WTC11 (cell line): ENCODE data around the gene ICA1. TPM values are rescaled to one million over a fixed set of nuclear protein-coding genes. Genes with fewer than 3 reads are reported as not detected.

Experiments
- ATAC-seq: fragments of 200-7000 bp; cut with Tn5 transposase; 2 replicates; pipeline ENCODE4 v1.10.0; 2021; ENCODE audit warnings: mild to moderate bottlenecking, moderate library complexity
- CTCF ChIA-PET: fragments of 300-600 bp; sonication (Branson Sonifier 250); formaldehyde crosslinking; loops from one replicate; lab custom pipeline; 2021; ENCODE audit warnings: antibody characterized with exemption; lab: Charles Lee
- POLR2A ChIA-PET: fragments of 350-600 bp; sonication (Branson Sonifier 250); formaldehyde crosslinking; loops from one replicate; lab custom pipeline; 2021; ENCODE audit warnings: antibody characterized with exemption; lab: Charles Lee
- DNase-seq: peaks from one replicate; pipeline ENCODE4 v3.0.0; 2021; ENCODE audit warnings: low spot score
- H3K27ac Mint-ChIP-seq: 2 replicates; pipeline ENCODE4 v1.8.0; 2021; ENCODE audit warnings: mixed read lengths
- H3K27me3 Mint-ChIP-seq: 2 replicates; pipeline ENCODE4 v1.8.0; 2021; ENCODE audit warnings: low read depth, mild to moderate bottlenecking, moderate library complexity, mixed read lengths
- H3K36me3 Mint-ChIP-seq: 2 replicates; pipeline ENCODE4 v1.8.0; 2021; ENCODE audit warnings: mixed read lengths
- H3K4me1 Mint-ChIP-seq: 2 replicates; pipeline ENCODE4 v1.8.0; 2022; ENCODE audit warnings: mixed read lengths
- H3K4me3 Mint-ChIP-seq: 2 replicates; pipeline ENCODE4 v1.8.0; 2021; ENCODE audit warnings: mild to moderate bottlenecking, moderate library complexity, mixed read lengths
- H3K9me3 Mint-ChIP-seq: 2 replicates; pipeline ENCODE4 v1.8.0; 2021; ENCODE audit warnings: mixed read lengths
- ATF3 ChIP-seq: sonication (generic); formaldehyde crosslinking; conservative IDR thresholded peaks from 2 replicates; pipeline ENCODE4 v1.8.1; 2022; ENCODE audit warnings: mild to moderate bottlenecking, missing genetic modification reagents
- CBFB ChIP-seq: sonication (generic); formaldehyde crosslinking; IDR thresholded peaks from 2 replicates; pipeline ENCODE4 v1.8.1; 2022; ENCODE audit warnings: mild to moderate bottlenecking, low read depth, missing genetic modification reagents
- E2F1 ChIP-seq: sonication (generic); formaldehyde crosslinking; IDR thresholded peaks from 2 replicates; pipeline ENCODE4 v1.8.0; 2022; ENCODE audit warnings: mild to moderate bottlenecking, missing genetic modification reagents
- ETV6 ChIP-seq: sonication (generic); formaldehyde crosslinking; IDR thresholded peaks from 2 replicates; pipeline ENCODE4 v1.8.1; 2022; ENCODE audit warnings: mild to moderate bottlenecking, missing genetic modification reagents
- GABPB1 ChIP-seq: sonication (generic); formaldehyde crosslinking; IDR thresholded peaks from 2 replicates; pipeline ENCODE4 v1.8.1; 2023; ENCODE audit warnings: mild to moderate bottlenecking, missing genetic modification reagents
- GTF2I ChIP-seq: fragments of 250-450 bp; sonication (Bioruptor Pico); conservative IDR thresholded peaks from 2 replicates; pipeline ENCODE4 v1.4.0; 2021; ENCODE audit warnings: mild to moderate bottlenecking
- HMGXB4 ChIP-seq: sonication (generic); formaldehyde crosslinking; IDR thresholded peaks from 2 replicates; pipeline ENCODE4 v1.8.1; 2023; ENCODE audit warnings: mild to moderate bottlenecking, moderate library complexity, missing genetic modification reagents
- IRF1 ChIP-seq: sonication (generic); formaldehyde crosslinking; IDR thresholded peaks from 2 replicates; pipeline ENCODE4 v1.8.0; 2023; ENCODE audit warnings: missing genetic modification reagents
- JUN ChIP-seq: sonication (generic); formaldehyde crosslinking; IDR thresholded peaks from 2 replicates; pipeline ENCODE4 v1.8.0; 2023; ENCODE audit warnings: mild to moderate bottlenecking, missing genetic modification reagents
- MXD4 ChIP-seq: fragments of 250-450 bp; sonication (Bioruptor Pico); IDR thresholded peaks from 2 replicates; pipeline ENCODE4 v1.8.0; 2021; ENCODE audit warnings: mild to moderate bottlenecking, moderate library complexity, borderline replicate concordance
- SMAD3 ChIP-seq: sonication (generic); formaldehyde crosslinking; IDR thresholded peaks from 2 replicates; pipeline ENCODE4 v1.8.0; 2022; ENCODE audit warnings: missing genetic modification reagents, mild to moderate bottlenecking, borderline replicate concordance
- SP1 ChIP-seq: sonication (generic); formaldehyde crosslinking; conservative IDR thresholded peaks from 2 replicates; pipeline ENCODE4 v1.8.1; 2022; ENCODE audit warnings: missing genetic modification reagents
- TCF7 ChIP-seq: sonication (generic); formaldehyde crosslinking; IDR thresholded peaks from 2 replicates; pipeline ENCODE4 v1.8.0; 2022; ENCODE audit warnings: mild to moderate bottlenecking, low read depth, missing genetic modification reagents, moderate library complexity
- ZBTB43 ChIP-seq: sonication (generic); formaldehyde crosslinking; IDR thresholded peaks from 2 replicates; pipeline ENCODE4 v1.8.1; 2023; ENCODE audit warnings: mild to moderate bottlenecking, missing genetic modification reagents
- ZNF121 ChIP-seq: sonication (generic); formaldehyde crosslinking; IDR thresholded peaks from 2 replicates; pipeline ENCODE4 v1.8.0; 2023; ENCODE audit warnings: missing genetic modification reagents
- ZNF219 ChIP-seq: sonication (generic); formaldehyde crosslinking; IDR thresholded peaks from 2 replicates; pipeline ENCODE4 v1.8.0; 2023; ENCODE audit warnings: missing genetic modification reagents, mild to moderate bottlenecking, borderline replicate concordance
- ZNF396 ChIP-seq: fragments of 250-450 bp; sonication (Bioruptor Pico); IDR thresholded peaks from 2 replicates; pipeline ENCODE4 v1.8.0; 2021; ENCODE audit warnings: mild to moderate bottlenecking, moderate library complexity, borderline replicate concordance
- ZNF416 ChIP-seq: fragments of 250-450 bp; sonication (Bioruptor Pico); IDR thresholded peaks from 2 replicates; pipeline ENCODE4 v1.9.0; 2021; ENCODE audit warnings: mild to moderate bottlenecking, inconsistent platforms
- total RNA-seq: library from RNA; stranded (reverse); gene quantifications from 3 replicates; pipeline ENCODE4 v1.2.3, GENCODE V29; 2021

The ICA1 gene
- total RNA-seq, 1 experiment from 2014 or later, result 31.2 TPM

- POLR2A ChIA-PET, result no interaction called here
- Mint-ChIP-seq H3K27me3 (no peaks in the 10 kb centered on the region), H3K4me3 (no peak overlapping the region), H3K27ac (no peak overlapping the region), H3K9me3 (no peaks in the 10 kb centered on the region), H3K4me1 (peaks cover 18% of the 10 kb centered on the region), H3K36me3 (peaks cover 5% of the 10 kb centered on the region)
- CTCF ChIA-PET, result no interaction called here
- DNase-seq, result no peak
- TF ChIP-seq ETV6 (CRISPR knock-in tag) (no peak), ZNF121 (CRISPR knock-in tag) (no peak), SP1 (CRISPR knock-in tag) (no peak), ZNF396 (CRISPR knock-in tag) (no peak), JUN (CRISPR knock-in tag) (no peak), IRF1 (CRISPR knock-in tag) (no peak), SMAD3 (CRISPR knock-in tag) (no peak), CBFB (no peak), ATF3 (CRISPR knock-in tag) (no peak)
- ATAC-seq, result no peak
Measured at GRCh38 chr7:8226501-8226900, 35.5 kb downstream of the ICA1 start.

- Mint-ChIP-seq H3K9me3 (no peaks in the 10 kb centered on the region), H3K4me3 (no peak overlapping the region; the same call in 1 of the 2 replicates), H3K4me1 (peaks cover 53% of the 10 kb centered on the region), H3K27ac (peak overlapping the region; percentile 44; the same call in 1 of the 2 replicates), H3K27me3 (no peaks in the 10 kb centered on the region), H3K36me3 (peaks cover 4% of the 10 kb centered on the region; the same call in 1 of the 2 replicates)
- ATAC-seq (peak; percentile 80), DNase-seq (no peak)
- POLR2A ChIA-PET, result interaction anchor here (0.7 to 1.2 kb wide), 2 partner anchors 40 to 74 kb away, joined by 3 read pairs; no protein-coding TSS in a partner anchor
- CTCF ChIA-PET, result interaction anchor here (0.8 to 1.7 kb wide), 5 partner anchors 74 to 560 kb away, joined by 3 to 11 read pairs (median 5); no protein-coding TSS in a partner anchor
- no peak for TF ChIP-seq GTF2I (CRISPR knock-in tag)
- no peak for TF ChIP-seq ZBTB43 (CRISPR knock-in tag)
- no peak for TF ChIP-seq SP1 (CRISPR knock-in tag)
- no peak for TF ChIP-seq MXD4
- TF ChIP-seq ZNF219 (CRISPR knock-in tag), result no peak
- no peak for TF ChIP-seq TCF7 (CRISPR knock-in tag)
- TF ChIP-seq HMGXB4 (CRISPR knock-in tag), result no peak
- TF ChIP-seq E2F1 (CRISPR knock-in tag), result no peak
Measured at GRCh38 chr7:8221567-8221966, 40.4 kb downstream of the ICA1 start.

- Mint-ChIP-seq H3K4me3 (no peak overlapping the region), H3K36me3 (peaks cover 4% of the 10 kb centered on the region; the same call in 1 of the 2 replicates), H3K27me3 (no peaks in the 10 kb centered on the region), H3K27ac (peak overlapping the region; percentile 44; the same call in 1 of the 2 replicates), H3K4me1 (peaks cover 53% of the 10 kb centered on the region), H3K9me3 (no peaks in the 10 kb centered on the region)
- ChIA-PET POLR2A (interaction anchor here (0.7 to 1.2 kb wide), 2 partner anchors 40 to 73 kb away, joined by 3 read pairs; no protein-coding TSS in a partner anchor), CTCF (interaction anchor here (1.2 to 1.7 kb wide), 4 partner anchors 75 to 540 kb away, joined by 3 to 11 read pairs (median 5); no protein-coding TSS in a partner anchor)
- ATAC-seq, result peak; percentile 9; the same call in 1 of the 2 replicates
- no peak for DNase-seq
- TF ChIP-seq GABPB1 (CRISPR knock-in tag) (no peak), ZNF416 (CRISPR knock-in tag) (no peak)
- TF ChIP-seq, all 79 proteins: peak for 0
Measured at GRCh38 chr7:8221101-8221495, 40.9 kb downstream of the ICA1 start.
